ENCODE measurements around the gene EPHA5.
"Not testable (repeated sequence)": the region's sequence is repeated elsewhere in the genome, so short reads cannot be mapped to it uniquely, and the experiment has no call there.

The EPHA5 gene

GRCh38 chr4:65370709-65371108, 299.6 kb downstream of the EPHA5 start:
- DNase-seq (ENCODE audit: low read depth): no peak

- no peak for DNase-seq (ENCODE audit: low read depth)
Measured at GRCh38 chr4:65367306-65367705, 303.0 kb downstream of the EPHA5 start.

GRCh38 chr4:65358914-65359313, 311.4 kb downstream of the EPHA5 start:
- no peak for DNase-seq (ENCODE audit: low read depth)

- no peak for DNase-seq (ENCODE audit: low read depth)
Measured at GRCh38 chr4:65353098-65353497, 317.2 kb downstream of the EPHA5 start.

- no peak for DNase-seq (ENCODE audit: low read depth)
Measured at GRCh38 chr4:65344278-65344825, 325.9 kb downstream of the EPHA5 start.

- DNase-seq (ENCODE audit: low read depth): no peak
Measured at GRCh38 chr4:65343342-65343741, 326.9 kb downstream of the EPHA5 start.

- DNase-seq (ENCODE audit: low read depth): no peak
Measured at GRCh38 chr4:65341557-65341956, 328.7 kb downstream of the EPHA5 start.

- no peak for DNase-seq (ENCODE audit: low read depth)
Measured at GRCh38 chr4:65340382-65341109, 329.7 kb downstream of the EPHA5 start.

- DNase-seq (ENCODE audit: low read depth): no peak
Measured at GRCh38 chr4:65337371-65337770, 332.9 kb downstream of the EPHA5 start.

GRCh38 chr4:65336465-65336864, 333.8 kb downstream of the EPHA5 start:
- no peak for DNase-seq (ENCODE audit: low read depth)

- no peak for DNase-seq (ENCODE audit: low read depth)
Measured at GRCh38 chr4:65316534-65316933, 353.8 kb downstream of the EPHA5 start.

GRCh38 chr4:65311120-65311519, 359.2 kb downstream of the EPHA5 start:
- DNase-seq (ENCODE audit: low read depth): no peak

- no peak for DNase-seq (ENCODE audit: low read depth)
Measured at GRCh38 chr4:65310586-65310985, 359.7 kb downstream of the EPHA5 start.

GRCh38 chr4:65308626-65309025, 361.7 kb downstream of the EPHA5 start:
- DNase-seq (ENCODE audit: low read depth): not testable (repeated sequence)

GRCh38 chr4:65302145-65302544, 368.1 kb downstream of the EPHA5 start:
- no peak for DNase-seq (ENCODE audit: low read depth)

GRCh38 chr4:65296246-65296645, 374.0 kb downstream of the EPHA5 start:
- no peak for DNase-seq (ENCODE audit: low read depth)

- DNase-seq (ENCODE audit: low read depth): no peak
Measured at GRCh38 chr4:65287071-65287470, 383.2 kb downstream of the EPHA5 start.
